GM18526 (cell line): Measurements from ENCODE around the gene HIP1R.

ENCODE experiments used
- POLR2A ChIP-seq: IDR thresholded peaks from 3 replicates; pipeline ENCODE4 v1.6.1; 2011; ENCODE audit not compliant: insufficient read length; ENCODE audit errors: extremely low read depth

Gene HIP1R

GRCh38 chr12:122886851-122887818 lies 51.9 kb downstream of the HIP1R start:
- no peak for TF ChIP-seq POLR2A

DNA sequence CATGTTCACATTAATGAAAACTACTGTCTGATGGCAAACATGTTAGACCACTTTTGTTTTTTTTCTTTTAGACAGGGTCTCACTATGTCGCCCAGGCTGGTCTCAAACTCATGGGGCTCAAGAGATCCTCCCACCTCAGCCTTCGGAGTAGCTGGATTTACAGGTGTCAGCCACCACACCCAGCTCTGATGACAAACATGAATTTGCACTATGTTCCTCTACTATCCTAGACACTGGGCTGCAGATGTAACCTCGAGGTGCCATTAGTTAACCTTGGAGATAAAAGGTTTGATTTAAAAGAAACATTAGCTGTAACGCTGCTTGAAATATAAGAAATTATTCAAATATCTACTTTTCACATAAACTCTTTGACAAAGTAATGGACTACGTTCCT lies 52.6 kb downstream of the HIP1R start:
- no peak for TF ChIP-seq POLR2A

- no peak for TF ChIP-seq POLR2A
Measured at GRCh38 chr12:122888232-122888752, 53.0 kb downstream of the HIP1R start.

DNA sequence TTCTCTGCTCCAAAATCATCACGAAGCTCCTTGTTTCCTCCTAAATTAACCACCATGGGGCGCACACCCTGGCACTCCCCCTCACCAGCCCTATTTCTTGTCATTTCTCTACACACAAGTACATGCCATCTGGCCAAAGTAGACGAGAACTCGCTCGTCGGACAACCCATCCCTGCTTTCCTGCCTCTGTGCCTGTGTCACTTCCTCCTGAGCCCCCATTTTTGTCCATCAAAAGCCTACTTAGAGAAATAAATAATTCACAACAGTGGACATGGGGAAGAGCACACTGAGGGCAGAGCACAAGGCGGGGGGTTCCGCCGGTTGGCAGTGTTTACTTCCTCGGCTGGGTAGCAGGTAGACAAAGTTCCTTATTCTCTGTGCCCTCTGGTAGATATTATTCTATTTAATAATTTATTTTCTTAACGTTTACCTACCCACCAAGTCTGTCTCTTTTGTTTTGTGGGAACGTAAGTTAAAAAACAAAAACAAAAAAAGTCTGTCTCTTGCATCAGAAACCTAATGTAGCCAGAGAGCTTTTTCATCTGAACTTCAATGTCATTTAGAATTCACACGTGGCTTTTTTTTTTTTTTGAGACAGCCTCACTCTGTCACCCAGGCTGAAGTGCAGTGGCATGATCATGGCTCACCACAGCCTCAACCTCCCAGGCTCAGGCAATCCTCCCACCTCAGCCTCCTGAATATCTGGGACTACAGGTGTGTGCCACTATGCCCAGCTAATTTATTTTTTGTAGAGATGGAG lies 54.7 kb downstream of the HIP1R start:
- no peak for TF ChIP-seq POLR2A

GRCh38 chr12:122891661-122892525 lies 56.6 kb downstream of the HIP1R start:
- no peak for TF ChIP-seq POLR2A

- TF ChIP-seq POLR2A = no peak
Measured at GRCh38 chr12:122893208-122894153, 58.2 kb downstream of the HIP1R start.

GRCh38 chr12:122894193-122895121 lies 59.2 kb downstream of the HIP1R start:
- no peak for TF ChIP-seq POLR2A

DNA sequence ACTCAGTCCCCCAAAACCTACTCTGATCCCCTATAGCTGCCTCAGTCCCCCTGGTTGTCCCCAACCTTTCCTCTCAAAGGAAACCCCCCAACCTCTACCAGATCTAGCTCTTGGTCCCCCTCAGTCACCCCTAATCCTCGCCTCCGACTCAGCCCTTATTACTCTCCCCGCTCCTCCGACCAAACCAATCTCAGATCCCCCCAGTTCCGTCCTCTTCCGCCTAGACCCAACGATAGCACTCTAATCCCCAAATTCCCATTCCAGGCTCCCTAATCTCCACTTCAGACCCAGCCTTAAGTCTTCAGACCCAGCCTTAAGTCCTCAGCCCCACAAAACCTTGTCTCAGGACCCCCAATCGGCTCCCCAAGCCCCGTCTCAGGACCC lies 60.1 kb downstream of the HIP1R start:
- TF ChIP-seq POLR2A = no peak

GRCh38 chr12:122895704-122896636 lies 60.7 kb downstream of the HIP1R start, which contains the start of gene VPS37B:
VPS37B (minus strand) TSS chr12:122896124; CDS start chr12:122896062, 62 bp downstream.
- peak; percentile 59 for TF ChIP-seq POLR2A

DNA sequence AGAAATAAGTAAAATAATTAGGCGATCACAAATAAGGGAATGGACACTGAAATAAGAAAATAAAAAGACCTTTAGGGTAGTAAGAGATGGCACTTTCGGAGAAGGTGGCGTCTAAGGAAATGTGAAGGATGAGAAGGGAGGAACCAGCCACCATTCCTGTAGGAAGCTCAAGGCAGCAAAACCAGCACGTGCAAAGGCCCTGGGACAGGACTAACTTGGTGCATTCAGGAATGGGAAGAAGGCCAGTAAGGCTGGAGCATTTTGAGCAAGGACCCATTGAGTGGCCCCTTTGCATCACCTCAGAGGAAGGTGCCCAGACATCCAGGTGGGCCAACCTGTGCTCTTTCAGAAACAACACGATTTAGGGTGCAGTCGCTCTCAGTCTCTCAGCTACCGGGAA lies 61.4 kb downstream of the HIP1R start:
- no peak for TF ChIP-seq POLR2A

- TF ChIP-seq POLR2A = no peak
Measured at GRCh38 chr12:122899887-122900286, 64.6 kb downstream of the HIP1R start.
